Cerebellar cortex (tissue), 1 donor: Measurements from ENCODE around the gene CLDN16.

Source experiments
- DNase-seq: peaks from one replicate; pipeline ENCODE4 v3.0.0-alpha.2; 2015; ENCODE audit warnings: low spot score

The CLDN16 gene

GRCh38 chr3:190380184-190380583 lies 7.8 kb upstream of the CLDN16 start:
- no peak for DNase-seq

- DNase-seq: no peak
These were observed 6.5 kb upstream of the CLDN16 start for GRCh38 chr3:190381441-190381840.

- DNase-seq: no peak
These were observed 5.9 kb upstream of the CLDN16 start for GRCh38 chr3:190382082-190382481.

GRCh38 chr3:190384309-190384756 lies 3.6 kb upstream of the CLDN16 start:
- peak; percentile 15 for DNase-seq

- no peak for DNase-seq
These were observed 2.0 kb upstream of the CLDN16 start for GRCh38 chr3:190385731-190386688.

- no peak for DNase-seq
These were observed 740 bp downstream of the CLDN16 start for GRCh38 chr3:190388703-190389102.

GRCh38 chr3:190396001-190396400 lies 8.0 kb downstream of the CLDN16 start:
- DNase-seq: no peak

GRCh38 chr3:190397889-190398288 lies 9.9 kb downstream of the CLDN16 start:
- no peak for DNase-seq

- no peak for DNase-seq
These were observed 11.7 kb downstream of the CLDN16 start for GRCh38 chr3:190399677-190400076.

- no peak for DNase-seq
These were observed 14.0 kb downstream of the CLDN16 start for GRCh38 chr3:190401963-190402362.

- no peak for DNase-seq
These were observed 16.8 kb downstream of the CLDN16 start for GRCh38 chr3:190404715-190405114.

- DNase-seq: no peak
These were observed 26.3 kb downstream of the CLDN16 start for GRCh38 chr3:190414297-190414696.

- no peak for DNase-seq
These were observed 36.1 kb downstream of the CLDN16 start for GRCh38 chr3:190424108-190424477.

GRCh38 chr3:190424478-190425439 lies 36.8 kb downstream of the CLDN16 start:
- DNase-seq: peak; percentile 65

GRCh38 chr3:190425833-190426232 lies 37.9 kb downstream of the CLDN16 start:
- no peak for DNase-seq

- DNase-seq: no peak
These were observed 39.0 kb downstream of the CLDN16 start for GRCh38 chr3:190426806-190427507.

- DNase-seq: no peak
These were observed 41.7 kb downstream of the CLDN16 start for GRCh38 chr3:190429681-190430080.

- no peak for DNase-seq
These were observed 42.9 kb downstream of the CLDN16 start for GRCh38 chr3:190430906-190431305.

GRCh38 chr3:190432216-190432615 lies 44.3 kb downstream of the CLDN16 start:
- no peak for DNase-seq

- DNase-seq: no peak
These were observed 45.7 kb downstream of the CLDN16 start for GRCh38 chr3:190433626-190434025.

GRCh38 chr3:190435618-190436017 lies 47.7 kb downstream of the CLDN16 start:
- no peak for DNase-seq

- DNase-seq: no peak
These were observed 48.4 kb downstream of the CLDN16 start for GRCh38 chr3:190436331-190436730.
